HFFc6 (cell line): ENCODE data around the gene TTLL1. TPM values are rescaled to one million over a fixed set of nuclear protein-coding genes. Genes with fewer than 3 reads are reported as not detected.

Experiments used
- DNase-seq: peaks from one replicate; pipeline ENCODE4 v3.0.0-alpha.2; 2018
- H3K27ac Mint-ChIP-seq: 2 replicates; pipeline ENCODE4 v1.8.0; 2020; ENCODE audit warnings: mild to moderate bottlenecking, mixed read lengths
- H3K27me3 Mint-ChIP-seq: 2 replicates; pipeline ENCODE4 v1.8.0; 2021; ENCODE audit warnings: mild to moderate bottlenecking, moderate library complexity, mixed read lengths; ENCODE audit not compliant: insufficient read depth
- H3K36me3 Mint-ChIP-seq: 2 replicates; pipeline ENCODE4 v1.8.0; 2021; ENCODE audit warnings: low read depth, mixed read lengths
- H3K4me1 Mint-ChIP-seq: 2 replicates; pipeline ENCODE4 v1.8.0; 2020; ENCODE audit warnings: low read depth, mixed read lengths
- H3K4me3 Mint-ChIP-seq: 2 replicates; pipeline ENCODE4 v1.8.0; 2020; ENCODE audit warnings: mild to moderate bottlenecking, moderate library complexity, mixed read lengths
- H3K9me3 Mint-ChIP-seq: 2 replicates; pipeline ENCODE4 v1.8.0; 2020; ENCODE audit warnings: mild to moderate bottlenecking, mixed read lengths
- long read RNA-seq: library from polyadenylated mRNA; unstranded; transcript quantifications from one replicate; pipeline ENCODE4 v2.0.0, GENCODE V29; 2019
- total RNA-seq, 6 experiments: library from RNA; stranded (reverse); fragmentation: NEBNext Ultra II Directional; extraction: Animal tissue kit (Norgen Biotek cat#: 25700); gene quantifications; 2 replicates in 1 of 6; 3 replicates in 5 of 6; pipeline ENCODE4 v1.2.3, GENCODE V29; 2021
- TF ChIP-seq, protein P1 (sequence below): fragments of 200-600 bp; sonication (generic); IDR thresholded peaks from 2 replicates; pipeline ENCODE4 v1.5.0; 2021; ENCODE audit warnings: antibody characterized with exemption, mild to moderate bottlenecking

The TTLL1 gene
- 1 to 10 TPM; 5.7 to 7.7 (median 6.5) TPM for total RNA-seq
- long read RNA-seq, partial matches to known transcripts = 1 of 9 reads
- long read RNA-seq, other reads (novel, unspliced or antisense) = 4 of 9 reads

DNA sequence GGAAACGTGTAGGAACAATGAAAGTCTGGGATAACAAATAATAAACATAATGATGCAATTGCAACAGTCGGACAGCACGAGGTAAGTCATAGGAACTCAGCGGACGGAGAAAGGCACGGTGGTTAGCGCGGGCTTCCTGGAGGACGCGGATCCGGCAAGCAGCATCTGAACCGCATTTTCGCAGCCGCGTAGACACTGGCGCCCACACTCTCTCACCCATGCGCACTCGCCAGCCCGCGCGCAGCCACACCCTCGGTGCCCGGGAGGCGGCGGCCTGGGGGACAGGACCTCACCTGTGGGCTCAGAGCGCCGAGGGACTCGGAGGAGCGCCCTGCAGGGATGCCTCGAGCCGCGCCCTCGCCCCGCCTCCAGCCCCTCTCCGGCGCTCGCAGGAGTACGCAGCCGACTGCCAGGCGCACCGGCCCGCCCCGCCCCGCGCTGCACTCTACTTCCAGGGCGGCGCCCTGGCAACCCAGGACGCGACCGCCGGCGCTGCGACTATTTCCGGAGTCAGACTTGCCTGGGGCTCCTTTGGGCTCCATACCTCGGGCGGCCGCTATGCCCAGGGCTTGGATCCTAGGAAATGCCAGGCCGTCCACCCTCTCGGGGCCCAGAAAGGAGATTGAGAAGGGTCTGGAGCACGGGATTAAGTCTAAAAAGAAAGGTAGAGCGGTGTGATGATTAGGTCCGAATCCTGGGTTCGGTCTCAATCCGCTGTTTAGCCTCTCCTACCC is at the start of gene TTLL1:
TTLL1 (minus strand) TSS at position 408 of the 734 bp plus-strand sequence. CDS start 13,805 bp downstream, outside the sequence.
- H3K4me1 Mint-ChIP-seq = peaks cover 23% of the 10 kb centered on the region
- no peaks in the 10 kb centered on the region; the same call in 1 of the 2 replicates for H3K27me3 Mint-ChIP-seq
- H3K36me3 Mint-ChIP-seq = 0 out of 2 replicates have a peak, but pooled peaks cover 6% of the 10 kb centered on the region
- peak; percentile 79 for DNase-seq
- peak within 1 kb of the TSS; percentile 93 for H3K4me3 Mint-ChIP-seq
- no peaks in the 10 kb centered on the region for H3K9me3 Mint-ChIP-seq
- TF ChIP-seq, protein P1, sequence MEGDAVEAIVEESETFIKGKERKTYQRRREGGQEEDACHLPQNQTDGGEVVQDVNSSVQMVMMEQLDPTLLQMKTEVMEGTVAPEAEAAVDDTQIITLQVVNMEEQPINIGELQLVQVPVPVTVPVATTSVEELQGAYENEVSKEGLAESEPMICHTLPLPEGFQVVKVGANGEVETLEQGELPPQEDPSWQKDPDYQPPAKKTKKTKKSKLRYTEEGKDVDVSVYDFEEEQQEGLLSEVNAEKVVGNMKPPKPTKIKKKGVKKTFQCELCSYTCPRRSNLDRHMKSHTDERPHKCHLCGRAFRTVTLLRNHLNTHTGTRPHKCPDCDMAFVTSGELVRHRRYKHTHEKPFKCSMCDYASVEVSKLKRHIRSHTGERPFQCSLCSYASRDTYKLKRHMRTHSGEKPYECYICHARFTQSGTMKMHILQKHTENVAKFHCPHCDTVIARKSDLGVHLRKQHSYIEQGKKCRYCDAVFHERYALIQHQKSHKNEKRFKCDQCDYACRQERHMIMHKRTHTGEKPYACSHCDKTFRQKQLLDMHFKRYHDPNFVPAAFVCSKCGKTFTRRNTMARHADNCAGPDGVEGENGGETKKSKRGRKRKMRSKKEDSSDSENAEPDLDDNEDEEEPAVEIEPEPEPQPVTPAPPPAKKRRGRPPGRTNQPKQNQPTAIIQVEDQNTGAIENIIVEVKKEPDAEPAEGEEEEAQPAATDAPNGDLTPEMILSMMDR = 0 out of 2 replicates have a peak, but pooled peaks have one; percentile 6
- peak within 1 kb of the TSS; percentile 84 for H3K27ac Mint-ChIP-seq

DNA sequence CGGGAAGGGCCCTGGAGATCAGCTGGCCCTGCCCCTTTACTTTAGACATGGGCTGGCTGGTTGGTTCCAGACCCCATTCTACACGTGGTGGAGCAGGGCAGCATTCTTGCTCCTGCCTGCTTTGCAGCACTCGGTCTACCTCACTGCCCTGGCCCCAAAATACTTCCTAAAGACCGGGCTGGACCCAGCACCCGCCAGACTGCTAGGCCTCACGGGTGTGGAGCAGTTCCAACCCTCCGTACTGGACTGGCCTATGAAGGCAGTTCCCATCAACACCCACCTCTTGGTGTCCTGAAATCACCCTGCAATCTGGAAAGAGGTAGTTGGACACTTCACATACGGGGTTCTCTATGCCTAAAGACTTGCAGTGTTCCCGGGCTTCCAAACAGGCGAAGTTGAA is 47.6 kb upstream of the TTLL1 start:
- Mint-ChIP-seq H3K9me3 (no peaks in the 10 kb centered on the region), H3K4me1 (no peaks in the 10 kb centered on the region), H3K27ac (no peak overlapping the region), H3K4me3 (no peak overlapping the region), H3K27me3 (peaks cover 2% of the 10 kb centered on the region; the same call in 1 of the 2 replicates), H3K36me3 (peaks cover 4% of the 10 kb centered on the region)
- no peak for DNase-seq
- TF ChIP-seq, protein P1 = no peak

DNA sequence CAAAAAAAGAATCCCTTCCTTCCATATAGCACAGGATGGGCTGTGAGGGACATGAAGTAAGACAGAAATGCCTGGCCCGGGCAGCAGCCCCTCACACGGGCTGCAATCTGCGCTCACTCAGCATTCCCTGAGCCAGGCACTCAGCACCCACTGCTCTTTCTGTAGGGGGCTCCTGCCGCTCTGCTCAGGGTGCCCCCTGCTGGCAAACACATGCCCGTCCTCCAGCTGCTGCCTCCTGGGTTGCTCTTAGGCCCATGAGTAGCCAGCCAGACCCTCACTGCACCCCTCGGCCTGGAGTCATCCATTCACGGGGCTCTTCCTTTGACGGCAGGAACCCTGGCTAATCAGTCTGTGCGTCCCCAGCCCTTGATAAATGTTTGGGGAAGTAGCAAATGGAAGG is 47.1 kb upstream of the TTLL1 start:
- Mint-ChIP-seq H3K4me3 (no peak overlapping the region), H3K4me1 (no peaks in the 10 kb centered on the region), H3K27ac (no peak overlapping the region), H3K9me3 (no peaks in the 10 kb centered on the region), H3K27me3 (peaks cover 2% of the 10 kb centered on the region; the same call in 1 of the 2 replicates), H3K36me3 (peaks cover 4% of the 10 kb centered on the region)
- TF ChIP-seq, protein P1 = peak; percentile 83
- no peak for DNase-seq

DNA sequence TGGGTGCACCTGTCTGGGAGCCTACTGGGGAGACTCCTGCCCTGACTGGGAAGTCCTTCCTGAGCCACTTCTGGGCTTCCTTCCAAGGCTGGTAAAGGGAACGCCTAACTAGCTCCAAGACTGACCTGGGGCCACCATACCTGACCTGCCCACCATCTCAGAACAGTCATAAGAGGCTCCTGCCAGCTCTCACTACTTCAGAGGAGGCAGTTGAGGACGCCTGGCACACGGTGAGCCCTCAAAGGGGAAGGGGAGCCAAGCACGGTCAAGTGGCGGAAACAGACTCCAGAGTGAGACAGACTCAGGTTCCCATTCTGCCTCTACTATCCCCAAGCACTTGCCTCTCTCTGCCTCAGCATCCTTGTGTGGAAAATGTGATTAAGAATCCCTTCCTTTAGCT is 46.4 kb upstream of the TTLL1 start:
- no peak for DNase-seq
- no peak overlapping the region for H3K27ac Mint-ChIP-seq
- no peaks in the 10 kb centered on the region for H3K9me3 Mint-ChIP-seq
- H3K4me3 Mint-ChIP-seq = no peak overlapping the region
- TF ChIP-seq, protein P1 = no peak
- peaks cover 4% of the 10 kb centered on the region for H3K36me3 Mint-ChIP-seq
- peaks cover 2% of the 10 kb centered on the region; the same call in 1 of the 2 replicates for H3K27me3 Mint-ChIP-seq
- no peaks in the 10 kb centered on the region for H3K4me1 Mint-ChIP-seq

DNA sequence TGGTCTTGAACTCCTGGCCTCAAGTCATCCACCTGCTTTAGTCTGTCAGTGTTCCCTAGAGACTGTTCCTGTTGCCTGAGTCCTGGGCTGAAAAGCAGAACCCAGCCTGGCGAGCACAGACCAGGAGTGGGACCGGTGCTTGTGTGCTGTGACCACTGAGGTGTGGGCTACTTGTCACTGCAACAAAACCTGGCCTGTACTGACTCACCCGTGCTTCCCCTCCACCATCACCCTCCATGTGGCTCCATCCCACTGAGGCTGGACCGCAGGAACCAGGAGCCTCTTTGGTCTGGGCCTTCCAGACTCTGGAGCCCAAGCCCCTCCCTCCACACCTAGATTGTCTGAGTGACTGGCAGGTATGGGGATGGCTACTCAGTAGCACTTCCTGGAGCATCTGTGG is 45.4 kb upstream of the TTLL1 start:
- H3K4me3 Mint-ChIP-seq = no peak overlapping the region
- TF ChIP-seq, protein P1 = no peak
- H3K27me3 Mint-ChIP-seq = peaks cover 2% of the 10 kb centered on the region; the same call in 1 of the 2 replicates
- H3K4me1 Mint-ChIP-seq = no peaks in the 10 kb centered on the region
- H3K27ac Mint-ChIP-seq = no peak overlapping the region
- H3K9me3 Mint-ChIP-seq = no peaks in the 10 kb centered on the region
- no peaks in the 10 kb centered on the region for H3K36me3 Mint-ChIP-seq
- DNase-seq = no peak
